WTC11 (cell line): ENCODE data around the gene MAPK7. TPM values are rescaled to one million over a fixed set of nuclear protein-coding genes. Genes with fewer than 3 reads are reported as not detected.

Source experiments
- ATAC-seq: fragments of 200-7000 bp; cut with Tn5 transposase; 2 replicates; pipeline ENCODE4 v1.10.0; 2021; ENCODE audit warnings: mild to moderate bottlenecking, moderate library complexity
- CTCF ChIA-PET: fragments of 300-600 bp; sonication (Branson Sonifier 250); formaldehyde crosslinking; loops from one replicate; lab custom pipeline; 2021; ENCODE audit warnings: antibody characterized with exemption; lab: Charles Lee
- POLR2A ChIA-PET: fragments of 350-600 bp; sonication (Branson Sonifier 250); formaldehyde crosslinking; loops from one replicate; lab custom pipeline; 2021; ENCODE audit warnings: antibody characterized with exemption; lab: Charles Lee
- DNase-seq: peaks from one replicate; pipeline ENCODE4 v3.0.0; 2021; ENCODE audit warnings: low spot score
- H3K27ac Mint-ChIP-seq: 2 replicates; pipeline ENCODE4 v1.8.0; 2021; ENCODE audit warnings: mixed read lengths
- H3K27me3 Mint-ChIP-seq: 2 replicates; pipeline ENCODE4 v1.8.0; 2021; ENCODE audit warnings: low read depth, mild to moderate bottlenecking, moderate library complexity, mixed read lengths
- H3K36me3 Mint-ChIP-seq: 2 replicates; pipeline ENCODE4 v1.8.0; 2021; ENCODE audit warnings: mixed read lengths
- H3K4me1 Mint-ChIP-seq: 2 replicates; pipeline ENCODE4 v1.8.0; 2022; ENCODE audit warnings: mixed read lengths
- H3K4me3 Mint-ChIP-seq: 2 replicates; pipeline ENCODE4 v1.8.0; 2021; ENCODE audit warnings: mild to moderate bottlenecking, moderate library complexity, mixed read lengths
- H3K9me3 Mint-ChIP-seq: 2 replicates; pipeline ENCODE4 v1.8.0; 2021; ENCODE audit warnings: mixed read lengths
- ATF1 ChIP-seq: sonication (generic); formaldehyde crosslinking; IDR thresholded peaks from 2 replicates; pipeline ENCODE4 v1.8.1; 2023; ENCODE audit warnings: mild to moderate bottlenecking, moderate library complexity, missing genetic modification reagents
- ATF2 ChIP-seq: sonication (generic); formaldehyde crosslinking; IDR thresholded peaks from 2 replicates; pipeline ENCODE4 v1.8.1; 2022; ENCODE audit warnings: low read depth, missing genetic modification reagents, borderline replicate concordance
- CREB1 ChIP-seq: sonication (generic); formaldehyde crosslinking; IDR thresholded peaks from 2 replicates; pipeline ENCODE4 v1.8.0; 2023; ENCODE audit warnings: mild to moderate bottlenecking, missing genetic modification reagents
- CREM ChIP-seq: sonication (generic); formaldehyde crosslinking; IDR thresholded peaks from 2 replicates; pipeline ENCODE4 v1.8.1; 2022; ENCODE audit warnings: mild to moderate bottlenecking, missing genetic modification reagents, moderate library complexity
- E2F1 ChIP-seq: sonication (generic); formaldehyde crosslinking; IDR thresholded peaks from 2 replicates; pipeline ENCODE4 v1.8.0; 2022; ENCODE audit warnings: mild to moderate bottlenecking, missing genetic modification reagents
- ELF4 ChIP-seq: sonication (generic); formaldehyde crosslinking; IDR thresholded peaks from 2 replicates; pipeline ENCODE4 v1.8.1; 2022; ENCODE audit warnings: low read depth, mild to moderate bottlenecking, moderate library complexity, missing genetic modification reagents
- FOXP4 ChIP-seq: sonication (generic); formaldehyde crosslinking; IDR thresholded peaks from 2 replicates; pipeline ENCODE4 v1.8.0; 2022; ENCODE audit warnings: mild to moderate bottlenecking, missing genetic modification reagents
- GRHL2 ChIP-seq: fragments of 250-450 bp; sonication (Bioruptor Pico); IDR thresholded peaks from 2 replicates; pipeline ENCODE4 v1.8.0; 2022; ENCODE audit warnings: mild to moderate bottlenecking, moderate library complexity; ENCODE audit not compliant: insufficient replicate concordance, severe bottlenecking
- IRF1 ChIP-seq: sonication (generic); formaldehyde crosslinking; IDR thresholded peaks from 2 replicates; pipeline ENCODE4 v1.8.0; 2023; ENCODE audit warnings: missing genetic modification reagents
- MLX ChIP-seq: sonication (generic); formaldehyde crosslinking; IDR thresholded peaks from 2 replicates; pipeline ENCODE4 v1.8.1; 2023; ENCODE audit warnings: mild to moderate bottlenecking, missing genetic modification reagents, moderate library complexity
- NFATC4 ChIP-seq: fragments of 250-450 bp; sonication (Bioruptor Pico); IDR thresholded peaks from 2 replicates; pipeline ENCODE4 v1.9.0; 2021; ENCODE audit warnings: mild to moderate bottlenecking
- NFYB ChIP-seq: sonication (generic); formaldehyde crosslinking; conservative IDR thresholded peaks from 2 replicates; pipeline ENCODE4 v1.8.0; 2022; ENCODE audit warnings: low read depth, missing genetic modification reagents
- NR1H2 ChIP-seq: sonication (generic); formaldehyde crosslinking; IDR thresholded peaks from 2 replicates; pipeline ENCODE4 v1.9.0; 2021; ENCODE audit warnings: mild to moderate bottlenecking, moderate library complexity, missing genetic modification reagents
- PRRX2 ChIP-seq: fragments of 250-450 bp; sonication (Bioruptor Pico); IDR thresholded peaks from 2 replicates; pipeline ENCODE4 v1.8.0; 2021; ENCODE audit warnings: mild to moderate bottlenecking
- SMAD3 ChIP-seq: sonication (generic); formaldehyde crosslinking; IDR thresholded peaks from 2 replicates; pipeline ENCODE4 v1.8.0; 2022; ENCODE audit warnings: missing genetic modification reagents, mild to moderate bottlenecking, borderline replicate concordance
- TP53 ChIP-seq: sonication (generic); formaldehyde crosslinking; IDR thresholded peaks from 2 replicates; pipeline ENCODE4 v1.8.1; 2023; ENCODE audit warnings: mild to moderate bottlenecking, missing genetic modification reagents
- ZNF138 ChIP-seq: sonication (generic); formaldehyde crosslinking; conservative IDR thresholded peaks from 2 replicates; pipeline ENCODE4 v1.8.1; 2022; ENCODE audit warnings: mild to moderate bottlenecking, moderate library complexity, missing genetic modification reagents
- ZNF263 ChIP-seq: sonication (generic); formaldehyde crosslinking; IDR thresholded peaks from 2 replicates; pipeline ENCODE4 v1.8.1; 2022; ENCODE audit warnings: low read depth, mild to moderate bottlenecking, moderate library complexity, missing genetic modification reagents
- ZNF317 ChIP-seq: sonication (generic); formaldehyde crosslinking; IDR thresholded peaks from 2 replicates; pipeline ENCODE4 v1.8.1; 2023; ENCODE audit warnings: low read depth, mild to moderate bottlenecking, moderate library complexity, missing genetic modification reagents, borderline replicate concordance
- ZNF512 ChIP-seq: sonication (generic); formaldehyde crosslinking; IDR thresholded peaks from 2 replicates; pipeline ENCODE4 v1.8.1; 2022; ENCODE audit warnings: missing genetic modification reagents, borderline replicate concordance
- total RNA-seq: library from RNA; stranded (reverse); gene quantifications from 3 replicates; pipeline ENCODE4 v1.2.3, GENCODE V29; 2021
- TF ChIP-seq, protein P1 (sequence below): fragments of 250-450 bp; sonication (Bioruptor Pico); IDR thresholded peaks from 2 replicates; pipeline ENCODE4 v1.9.0; 2021; ENCODE audit warnings: moderate library complexity, mild to moderate bottlenecking, inconsistent platforms, borderline replicate concordance
- TF ChIP-seq, protein P2 (sequence below): sonication (generic); formaldehyde crosslinking; conservative IDR thresholded peaks from 2 replicates; pipeline ENCODE4 v1.8.1; 2023; ENCODE audit warnings: mild to moderate bottlenecking, low read depth, missing genetic modification reagents, moderate library complexity

Gene MAPK7
- total RNA-seq, 1 experiment from 2014 or later = 38.5 TPM

- TF ChIP-seq ATF1 (CRISPR knock-in tag) (no peak), ZNF263 (CRISPR knock-in tag) (no peak), CREM (CRISPR knock-in tag) (no peak), ELF4 (CRISPR knock-in tag) (no peak)
These were observed 49.2 kb upstream of the MAPK7 start (continued) for GRCh38 chr17:19329136-19329535.

GRCh38 chr17:19329839-19330238 is 48.5 kb upstream of the MAPK7 start:
- Mint-ChIP-seq H3K4me3 (no peak overlapping the region), H3K36me3 (peaks cover 23% of the 10 kb centered on the region), H3K27me3 (no peaks in the 10 kb centered on the region), H3K9me3 (peaks cover 14% of the 10 kb centered on the region), H3K27ac (peak overlapping the region; percentile 26; the same call in 1 of the 2 replicates), H3K4me1 (0 out of 2 replicates have a peak, but pooled peaks cover 5% of the 10 kb centered on the region)
- TF ChIP-seq ZNF512 = no peak
- TF ChIP-seq ZNF138 = no peak
- TF ChIP-seq E2F1 (CRISPR knock-in tag) = no peak
- TF ChIP-seq TP53 = no peak
- TF ChIP-seq, protein P1, sequence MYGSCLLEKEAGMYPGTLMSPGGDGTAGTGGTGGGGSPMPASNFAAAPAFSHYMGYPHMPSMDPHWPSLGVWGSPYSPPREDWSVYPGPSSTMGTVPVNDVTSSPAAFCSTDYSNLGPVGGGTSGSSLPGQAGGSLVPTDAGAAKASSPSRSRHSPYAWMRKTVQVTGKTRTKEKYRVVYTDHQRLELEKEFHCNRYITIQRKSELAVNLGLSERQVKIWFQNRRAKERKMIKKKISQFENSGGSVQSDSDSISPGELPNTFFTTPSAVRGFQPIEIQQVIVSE (CRISPR knock-in tag) = no peak
- TF ChIP-seq, protein P2, sequence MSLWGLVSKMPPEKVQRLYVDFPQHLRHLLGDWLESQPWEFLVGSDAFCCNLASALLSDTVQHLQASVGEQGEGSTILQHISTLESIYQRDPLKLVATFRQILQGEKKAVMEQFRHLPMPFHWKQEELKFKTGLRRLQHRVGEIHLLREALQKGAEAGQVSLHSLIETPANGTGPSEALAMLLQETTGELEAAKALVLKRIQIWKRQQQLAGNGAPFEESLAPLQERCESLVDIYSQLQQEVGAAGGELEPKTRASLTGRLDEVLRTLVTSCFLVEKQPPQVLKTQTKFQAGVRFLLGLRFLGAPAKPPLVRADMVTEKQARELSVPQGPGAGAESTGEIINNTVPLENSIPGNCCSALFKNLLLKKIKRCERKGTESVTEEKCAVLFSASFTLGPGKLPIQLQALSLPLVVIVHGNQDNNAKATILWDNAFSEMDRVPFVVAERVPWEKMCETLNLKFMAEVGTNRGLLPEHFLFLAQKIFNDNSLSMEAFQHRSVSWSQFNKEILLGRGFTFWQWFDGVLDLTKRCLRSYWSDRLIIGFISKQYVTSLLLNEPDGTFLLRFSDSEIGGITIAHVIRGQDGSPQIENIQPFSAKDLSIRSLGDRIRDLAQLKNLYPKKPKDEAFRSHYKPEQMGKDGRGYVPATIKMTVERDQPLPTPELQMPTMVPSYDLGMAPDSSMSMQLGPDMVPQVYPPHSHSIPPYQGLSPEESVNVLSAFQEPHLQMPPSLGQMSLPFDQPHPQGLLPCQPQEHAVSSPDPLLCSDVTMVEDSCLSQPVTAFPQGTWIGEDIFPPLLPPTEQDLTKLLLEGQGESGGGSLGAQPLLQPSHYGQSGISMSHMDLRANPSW (CRISPR knock-in tag) = no peak
- TF ChIP-seq CREB1 (CRISPR knock-in tag) = no peak
- no peak for TF ChIP-seq IRF1
- no peak for TF ChIP-seq SMAD3 (CRISPR knock-in tag)
- no peak for TF ChIP-seq ATF2
- no peak for TF ChIP-seq ZNF317 (CRISPR knock-in tag)
- TF ChIP-seq NR1H2 (CRISPR knock-in tag) = no peak
- no peak for TF ChIP-seq GRHL2 (CRISPR knock-in tag)
- TF ChIP-seq FOXP4 = no peak
- no peak for TF ChIP-seq NFYB (CRISPR knock-in tag)
- TF ChIP-seq MLX (CRISPR knock-in tag) = no peak
- no peak for TF ChIP-seq NFATC4 (CRISPR knock-in tag)
- no peak for TF ChIP-seq PRRX2
- POLR2A ChIA-PET = interaction anchor here (0.6 kb wide), 1 partner anchor 20 kb away, joined by 4 read pairs; no protein-coding TSS in a partner anchor
- ATAC-seq (no peak), DNase-seq (no peak)
- CTCF ChIA-PET = interaction anchor here (1.2 kb wide), 1 partner anchor 8 kb away, joined by 12 read pairs; no protein-coding TSS in a partner anchor
